GM15510 (cell line): ENCODE results near the gene HOXC13.

Experiments used
- POLR2A ChIP-seq: IDR thresholded peaks from 3 replicates; pipeline ENCODE4 v1.6.1; 2011; ENCODE audit warnings: borderline replicate concordance; ENCODE audit not compliant: insufficient read length; ENCODE audit errors: extremely low read depth

Gene HOXC13

GRCh38 chr12:53931844-53932581 lies 6.6 kb upstream of the HOXC13 start:
- TF ChIP-seq POLR2A = no peak

- TF ChIP-seq POLR2A = no peak
Measured at GRCh38 chr12:53932915-53933314, 5.7 kb upstream of the HOXC13 start.

- no peak for TF ChIP-seq POLR2A
Measured at GRCh38 chr12:53935383-53936341, 3.0 kb upstream of the HOXC13 start.

GRCh38 chr12:53937099-53937498 lies 1.5 kb upstream of the HOXC13 start:
- no peak for TF ChIP-seq POLR2A

- TF ChIP-seq POLR2A = no peak
Measured at GRCh38 chr12:53937596-53938325, 870 bp upstream of the HOXC13 start.

- TF ChIP-seq POLR2A = no peak
Measured at GRCh38 chr12:53939141-53940108, 794 bp downstream of the HOXC13 start.

GRCh38 chr12:53940443-53941014 lies 1.9 kb downstream of the HOXC13 start:
- TF ChIP-seq POLR2A = no peak

GRCh38 chr12:53941187-53941586 lies 2.6 kb downstream of the HOXC13 start:
- no peak for TF ChIP-seq POLR2A

- TF ChIP-seq POLR2A = no peak
Measured at GRCh38 chr12:53941750-53942149, 3.1 kb downstream of the HOXC13 start.

- TF ChIP-seq POLR2A = no peak
Measured at GRCh38 chr12:53942467-53942997, 3.9 kb downstream of the HOXC13 start.

GRCh38 chr12:53944209-53944608 lies 5.6 kb downstream of the HOXC13 start:
- TF ChIP-seq POLR2A = no peak

GRCh38 chr12:53944907-53945847 lies 6.5 kb downstream of the HOXC13 start:
- TF ChIP-seq POLR2A = no peak
